ENCODE results near the gene EXOSC5. TPM values are rescaled to one million over a fixed set of nuclear protein-coding genes. Genes with fewer than 3 reads are reported as not detected.
A peak's percentile ranks its signal among the peaks of the same experiment; 100 is the strongest.
"Not testable (repeated sequence)": the region's sequence is repeated elsewhere in the genome, so short reads cannot be mapped to it uniquely, and the experiment has no call there.

The EXOSC5 gene
- total RNA-seq, 1 donor from 2014 or later, result 15.4 TPM

DNA sequence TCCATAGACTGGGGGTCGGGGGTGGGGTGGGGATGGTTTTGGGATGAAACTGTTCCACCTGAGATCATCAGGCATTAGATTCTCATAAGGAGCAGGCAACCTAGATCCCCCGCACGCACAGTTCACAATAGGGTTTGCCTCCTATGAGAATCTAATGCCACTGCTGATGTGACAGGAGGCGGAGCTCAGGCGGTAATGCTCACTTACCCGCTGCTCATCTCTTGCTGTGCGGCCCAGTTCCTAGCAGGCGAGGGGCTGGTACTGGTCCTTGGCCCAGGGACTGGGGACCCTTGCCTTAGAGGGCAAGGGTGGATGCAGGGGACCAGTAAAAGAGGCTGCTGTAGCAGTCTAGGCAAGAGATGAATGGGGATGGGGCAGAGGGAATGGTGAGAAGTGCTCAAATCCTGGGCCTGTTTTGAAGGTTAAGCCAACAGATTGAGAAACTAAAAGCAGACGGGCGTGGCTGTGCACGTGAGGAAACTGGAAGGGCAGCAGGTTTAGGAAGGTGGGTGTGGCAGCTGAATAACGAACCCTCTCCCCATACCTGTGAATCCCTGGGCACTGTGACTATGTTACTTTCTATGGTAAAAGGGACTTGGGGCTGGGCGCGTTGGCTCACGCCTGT, 44.3 kb upstream of the EXOSC5 start:
- Mint-ChIP-seq H3K4me1 (ENCODE audit: low read depth) (no peaks in the 10 kb centered on the region), H3K27ac (no peak overlapping the region), H3K4me3 (ENCODE audit: low read depth) (no peak overlapping the region), H3K36me3 (ENCODE audit: insufficient read depth) (peaks cover 2% of the 10 kb centered on the region), H3K27me3 (peaks cover 21% of the 10 kb centered on the region), H3K9me3 (ENCODE audit: low read depth) (no peaks in the 10 kb centered on the region)
- TF ChIP-seq, protein P1, sequence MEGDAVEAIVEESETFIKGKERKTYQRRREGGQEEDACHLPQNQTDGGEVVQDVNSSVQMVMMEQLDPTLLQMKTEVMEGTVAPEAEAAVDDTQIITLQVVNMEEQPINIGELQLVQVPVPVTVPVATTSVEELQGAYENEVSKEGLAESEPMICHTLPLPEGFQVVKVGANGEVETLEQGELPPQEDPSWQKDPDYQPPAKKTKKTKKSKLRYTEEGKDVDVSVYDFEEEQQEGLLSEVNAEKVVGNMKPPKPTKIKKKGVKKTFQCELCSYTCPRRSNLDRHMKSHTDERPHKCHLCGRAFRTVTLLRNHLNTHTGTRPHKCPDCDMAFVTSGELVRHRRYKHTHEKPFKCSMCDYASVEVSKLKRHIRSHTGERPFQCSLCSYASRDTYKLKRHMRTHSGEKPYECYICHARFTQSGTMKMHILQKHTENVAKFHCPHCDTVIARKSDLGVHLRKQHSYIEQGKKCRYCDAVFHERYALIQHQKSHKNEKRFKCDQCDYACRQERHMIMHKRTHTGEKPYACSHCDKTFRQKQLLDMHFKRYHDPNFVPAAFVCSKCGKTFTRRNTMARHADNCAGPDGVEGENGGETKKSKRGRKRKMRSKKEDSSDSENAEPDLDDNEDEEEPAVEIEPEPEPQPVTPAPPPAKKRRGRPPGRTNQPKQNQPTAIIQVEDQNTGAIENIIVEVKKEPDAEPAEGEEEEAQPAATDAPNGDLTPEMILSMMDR (IDR thresholded peaks at IDR 0.05; ENCODE audit: unreplicated experiment), result no peak
- DNase-seq (ENCODE audit: low spot score, unreplicated experiment), result no peak

DNA sequence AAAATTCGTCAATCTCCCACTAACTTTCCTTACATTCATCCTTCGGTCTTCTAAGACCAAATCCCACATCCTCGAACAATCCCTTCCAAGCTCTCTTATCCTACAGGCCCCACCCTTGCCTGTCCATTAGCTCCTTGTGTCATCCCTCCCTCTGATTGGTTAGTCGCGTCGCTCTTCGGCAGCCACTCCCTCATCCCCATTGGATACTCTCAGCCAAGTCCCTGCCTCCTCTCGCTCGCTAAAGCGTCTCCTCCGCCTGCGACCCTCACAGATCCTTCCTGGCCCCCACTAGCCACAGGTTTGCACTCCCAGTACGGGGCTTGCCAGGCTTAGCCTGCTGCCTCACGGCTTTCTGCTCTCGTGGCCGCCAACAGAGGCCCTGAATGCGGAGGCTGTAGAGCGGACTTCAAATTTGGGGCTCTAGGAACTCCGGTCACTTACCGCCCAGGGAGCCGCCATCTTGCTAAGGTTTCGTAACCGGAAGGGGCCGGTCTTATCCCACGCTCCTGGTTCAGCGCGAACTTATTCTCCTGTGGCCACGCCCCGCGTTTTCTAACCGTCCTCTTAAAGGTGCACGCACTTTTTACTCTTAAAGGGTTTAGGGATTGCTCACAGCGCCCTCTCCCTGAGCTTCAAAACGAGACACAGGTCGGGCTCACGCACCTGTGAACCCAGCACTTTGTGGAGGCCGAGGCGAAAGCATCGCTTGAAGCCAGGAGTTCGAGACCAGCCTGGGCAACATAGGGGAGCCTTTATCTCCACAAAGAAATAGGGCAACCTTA, 42.5 kb upstream of the EXOSC5 start, which contains the start of gene DMAC2:
Gene DMAC2 (minus strand): TSS at position 472 of the 782 bp plus-strand sequence. CDS start 13 bp downstream, at position 459.
- peaks cover 18% of the 10 kb centered on the region for H3K27me3 Mint-ChIP-seq
- DNase-seq (ENCODE audit: low spot score, unreplicated experiment), result peak; percentile 78
- TF ChIP-seq, protein P1 (IDR thresholded peaks at IDR 0.05; ENCODE audit: unreplicated experiment), result peak; percentile 53
- H3K4me3 Mint-ChIP-seq (ENCODE audit: low read depth), result peak within 1 kb of the TSS; percentile 37
- peaks cover 2% of the 10 kb centered on the region for H3K36me3 Mint-ChIP-seq (ENCODE audit: insufficient read depth)
- no peaks in the 10 kb centered on the region for H3K9me3 Mint-ChIP-seq (ENCODE audit: low read depth)
- H3K27ac Mint-ChIP-seq, result no peak within 1 kb of the TSS
- H3K4me1 Mint-ChIP-seq (ENCODE audit: low read depth), result no peaks in the 10 kb centered on the region

DNA sequence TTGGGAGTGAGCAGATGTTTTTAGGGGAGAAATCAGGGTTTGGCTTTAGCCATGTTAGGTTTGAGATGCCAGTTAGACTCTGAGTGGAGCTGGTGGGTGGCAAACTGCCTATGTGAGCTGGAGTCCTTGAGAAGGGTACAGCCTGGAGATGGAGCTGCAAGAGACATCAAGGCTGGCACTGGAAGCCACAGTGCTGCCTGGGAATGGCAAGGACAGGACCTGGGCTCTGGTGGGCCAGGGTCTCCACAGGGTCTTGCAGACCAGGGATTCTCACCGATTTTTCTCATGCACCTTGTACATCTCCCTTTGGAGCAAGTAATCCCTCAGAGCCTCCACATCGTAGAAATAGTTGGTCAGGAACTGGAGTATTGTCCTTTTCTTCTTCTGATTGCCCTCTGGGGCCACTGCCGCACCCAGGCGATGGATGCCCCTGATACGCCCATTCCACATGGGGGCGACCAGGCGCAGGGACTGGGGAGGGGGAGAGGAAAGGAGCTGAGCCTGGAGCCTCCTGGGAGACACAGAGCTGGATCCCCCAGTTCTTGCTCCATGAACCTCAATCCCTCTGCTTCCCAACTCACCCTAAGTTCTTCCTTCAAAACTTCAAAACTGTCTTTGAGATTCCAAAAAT, 40.9 kb upstream of the EXOSC5 start:
- Mint-ChIP-seq H3K27me3 (peaks cover 4% of the 10 kb centered on the region), H3K36me3 (ENCODE audit: insufficient read depth) (peaks cover 2% of the 10 kb centered on the region), H3K4me3 (ENCODE audit: low read depth) (peak overlapping the region; percentile 46), H3K9me3 (ENCODE audit: low read depth) (no peaks in the 10 kb centered on the region), H3K4me1 (ENCODE audit: low read depth) (no peaks in the 10 kb centered on the region), H3K27ac (no peak overlapping the region)
- no peak for DNase-seq (ENCODE audit: low spot score, unreplicated experiment)
- TF ChIP-seq, protein P1 (IDR thresholded peaks at IDR 0.05; ENCODE audit: unreplicated experiment), result no peak

DNA sequence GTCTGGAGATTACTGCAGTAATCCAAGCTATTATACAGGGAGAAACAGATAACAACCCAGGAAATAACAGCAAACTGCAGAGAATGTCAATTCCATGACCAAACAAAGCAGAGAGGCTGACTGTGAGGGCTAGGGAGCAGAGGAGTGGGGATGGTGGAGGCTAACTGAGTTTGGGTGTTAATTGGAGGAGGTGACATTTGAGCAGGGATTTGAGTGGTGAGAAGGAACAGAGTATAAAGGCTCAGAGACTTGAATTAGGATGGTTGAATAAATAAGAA, 39.5 kb upstream of the EXOSC5 start:
- H3K4me1 Mint-ChIP-seq (ENCODE audit: low read depth), result no peaks in the 10 kb centered on the region
- H3K4me3 Mint-ChIP-seq (ENCODE audit: low read depth), result no peak overlapping the region
- no peak overlapping the region for H3K27ac Mint-ChIP-seq
- no peaks in the 10 kb centered on the region for H3K9me3 Mint-ChIP-seq (ENCODE audit: low read depth)
- H3K36me3 Mint-ChIP-seq (ENCODE audit: insufficient read depth), result peaks cover 5% of the 10 kb centered on the region
- TF ChIP-seq, protein P1 (IDR thresholded peaks at IDR 0.05; ENCODE audit: unreplicated experiment), result no peak
- H3K27me3 Mint-ChIP-seq, result peaks cover 3% of the 10 kb centered on the region
- DNase-seq (ENCODE audit: low spot score, unreplicated experiment), result no peak

DNA sequence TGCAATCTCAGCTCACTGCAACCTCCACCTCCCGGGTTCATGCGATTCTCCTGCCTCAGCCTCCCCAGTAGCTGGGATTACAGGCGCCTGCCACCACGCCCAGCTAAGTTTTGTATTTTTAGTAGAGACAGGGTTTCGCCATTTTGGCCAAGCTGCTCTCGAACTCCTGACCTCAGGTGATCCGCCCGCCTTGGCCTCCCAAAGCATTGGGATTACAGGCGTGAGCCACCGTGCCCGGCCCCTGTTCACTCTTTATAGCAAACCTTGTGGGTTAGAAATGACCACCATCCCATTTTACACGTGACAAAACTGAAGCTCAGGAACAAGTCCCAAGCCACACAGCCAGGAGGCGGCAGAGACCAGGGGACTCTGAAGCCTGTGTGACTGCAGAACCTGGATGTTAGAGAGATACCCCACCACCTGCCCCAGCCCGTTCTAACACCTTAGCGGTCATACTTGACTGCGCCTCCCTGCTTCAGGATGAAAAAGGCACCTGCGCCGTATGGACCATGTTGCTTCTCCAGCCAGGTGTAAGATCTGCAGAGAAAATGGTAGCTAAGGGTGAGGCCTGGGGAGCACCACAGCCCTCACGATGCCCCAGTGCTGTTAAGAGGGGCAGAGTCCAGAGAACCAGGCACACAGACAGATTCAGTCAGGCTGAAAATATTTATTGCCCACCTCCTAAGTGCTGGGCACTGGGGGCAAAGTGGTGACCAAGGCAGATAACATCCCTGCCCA, 38.9 kb upstream of the EXOSC5 start:
- Mint-ChIP-seq H3K27me3 (no peaks in the 10 kb centered on the region), H3K4me1 (ENCODE audit: low read depth) (no peaks in the 10 kb centered on the region), H3K36me3 (ENCODE audit: insufficient read depth) (peaks cover 5% of the 10 kb centered on the region), H3K9me3 (ENCODE audit: low read depth) (no peaks in the 10 kb centered on the region), H3K4me3 (ENCODE audit: low read depth) (no peak overlapping the region), H3K27ac (no peak overlapping the region)
- TF ChIP-seq, protein P1 (IDR thresholded peaks at IDR 0.05; ENCODE audit: unreplicated experiment), result no peak
- DNase-seq (ENCODE audit: low spot score, unreplicated experiment), result no peak

DNA sequence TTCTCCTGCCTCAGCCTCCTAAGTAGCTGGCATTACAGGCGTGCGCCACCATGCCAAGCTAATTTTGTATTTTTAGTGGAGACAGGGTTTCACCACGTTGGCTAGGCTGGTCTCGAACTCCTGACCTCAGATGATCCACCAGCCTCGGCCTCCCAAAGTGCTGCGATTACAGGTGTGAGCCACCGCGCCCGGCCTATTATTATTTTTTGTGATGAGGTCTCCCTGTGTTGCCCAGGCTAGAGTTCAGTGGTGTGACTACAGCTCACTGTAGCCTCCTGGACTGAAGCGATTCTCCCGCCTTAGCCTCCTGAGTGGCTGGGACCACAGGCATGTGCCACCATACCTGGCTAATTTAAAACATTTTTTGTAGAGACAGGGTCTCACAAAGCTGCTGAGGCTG, 38.2 kb upstream of the EXOSC5 start:
- not testable (repeated sequence) for H3K9me3 Mint-ChIP-seq (ENCODE audit: low read depth); H3K27me3 Mint-ChIP-seq; H3K4me1 Mint-ChIP-seq (ENCODE audit: low read depth); H3K36me3 Mint-ChIP-seq (ENCODE audit: insufficient read depth); DNase-seq (ENCODE audit: low spot score, unreplicated experiment); H3K4me3 Mint-ChIP-seq (ENCODE audit: low read depth); H3K27ac Mint-ChIP-seq

Data from progenitor cell of endocrine pancreas (in vitro differentiated cells).